ENCODE measurements around the gene UGT1A6.
"Not testable (repeated sequence)": the region's sequence is repeated elsewhere in the genome, so short reads cannot be mapped to it uniquely, and the experiment has no call there.

UGT1A6 gene

GRCh38 chr2:233750689-233751088 lies 58.0 kb downstream of the UGT1A6 start:
- H3K9me3 ChIP-seq (ENCODE audit: control insufficient read depth in 2 of 2, low read length in 2 of 2); H3K9ac ChIP-seq (ENCODE audit: low read length in 2 of 2); H3K4me1 ChIP-seq (ENCODE audit: control insufficient read depth, insufficient read depth, low read length); H3K4me3 ChIP-seq (ENCODE audit: low read length in 2 of 2); H3K27ac ChIP-seq (ENCODE audit: low read length); H3K27me3 ChIP-seq (ENCODE audit: control insufficient read depth in 1 of 2, insufficient read depth in 2 of 2, low read length in 2 of 2); H3K36me3 ChIP-seq (ENCODE audit: control insufficient read depth in 2 of 2, insufficient read depth in 2 of 2, low read length in 2 of 2): not testable (repeated sequence)

- not testable (repeated sequence) for H3K36me3 ChIP-seq (ENCODE audit: control insufficient read depth in 2 of 2, insufficient read depth in 2 of 2, low read length in 2 of 2); H3K4me3 ChIP-seq (ENCODE audit: low read length in 2 of 2); H3K27me3 ChIP-seq (ENCODE audit: control insufficient read depth in 1 of 2, insufficient read depth in 2 of 2, low read length in 2 of 2); H3K4me1 ChIP-seq (ENCODE audit: control insufficient read depth, insufficient read depth, low read length); H3K27ac ChIP-seq (ENCODE audit: low read length); H3K9ac ChIP-seq (ENCODE audit: low read length in 2 of 2); H3K9me3 ChIP-seq (ENCODE audit: control insufficient read depth in 2 of 2, low read length in 2 of 2)
Observed at GRCh38 chr2:233751212-233752009, 58.7 kb downstream of the UGT1A6 start.

GRCh38 chr2:233754872-233755611 lies 62.4 kb downstream of the UGT1A6 start:
- Histone ChIP-seq H3K9ac (ENCODE audit: low read length in 2 of 2) (no peak overlapping the region), H3K4me1 (ENCODE audit: control insufficient read depth, insufficient read depth, low read length) (no peaks in the 10 kb centered on the region)

GRCh38 chr2:233756429-233757081 lies 63.9 kb downstream of the UGT1A6 start:
- no peaks in the 10 kb centered on the region for H3K36me3 ChIP-seq (ENCODE audit: control insufficient read depth in 2 of 2, insufficient read depth in 2 of 2, low read length in 2 of 2)
- no peak overlapping the region for H3K9ac ChIP-seq (ENCODE audit: low read length in 2 of 2)
- H3K4me3 ChIP-seq (ENCODE audit: low read length in 2 of 2), result no peak overlapping the region
- H3K27ac ChIP-seq (ENCODE audit: low read length), result no peak overlapping the region
- no peaks in the 10 kb centered on the region for H3K9me3 ChIP-seq (ENCODE audit: control insufficient read depth in 2 of 2, low read length in 2 of 2)
- no peaks in the 10 kb centered on the region for H3K4me1 ChIP-seq (ENCODE audit: control insufficient read depth, insufficient read depth, low read length)
- no peaks in the 10 kb centered on the region for H3K27me3 ChIP-seq (ENCODE audit: control insufficient read depth in 1 of 2, insufficient read depth in 2 of 2, low read length in 2 of 2)

More at GRCh38 chr2:233754872-233755611, 62.4 kb downstream of the UGT1A6 start:
- Histone ChIP-seq H3K4me3 (ENCODE audit: low read length in 2 of 2) (no peak overlapping the region), H3K36me3 (ENCODE audit: control insufficient read depth in 2 of 2, insufficient read depth in 2 of 2, low read length in 2 of 2) (no peaks in the 10 kb centered on the region), H3K9me3 (ENCODE audit: control insufficient read depth in 2 of 2, low read length in 2 of 2) (no peaks in the 10 kb centered on the region), H3K27ac (ENCODE audit: low read length) (no peak overlapping the region), H3K27me3 (ENCODE audit: control insufficient read depth in 1 of 2, insufficient read depth in 2 of 2, low read length in 2 of 2) (no peaks in the 10 kb centered on the region)

DNA sequence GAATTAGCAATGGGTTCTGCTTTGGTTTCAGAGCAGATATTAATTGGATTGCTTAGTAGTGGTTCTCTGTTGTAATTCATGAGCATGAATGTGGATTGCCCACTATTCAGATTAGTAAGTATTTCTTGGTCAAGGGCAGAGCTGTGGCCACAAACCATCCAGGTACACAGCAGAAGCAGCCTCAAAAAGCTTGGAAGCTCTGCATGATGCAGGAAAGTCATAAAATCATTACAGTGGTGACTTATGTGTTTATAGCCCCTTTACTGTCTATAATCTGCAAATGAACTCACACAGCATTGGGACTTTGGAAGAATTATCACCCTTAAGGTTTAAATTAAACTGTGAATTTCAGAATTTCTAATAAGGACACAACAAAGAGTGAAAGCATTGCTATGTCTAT lies 65.5 kb downstream of the UGT1A6 start:
- H3K4me3 ChIP-seq (ENCODE audit: low read length in 2 of 2), result no peak overlapping the region
- no peak overlapping the region for H3K9ac ChIP-seq (ENCODE audit: low read length in 2 of 2)
- H3K27ac ChIP-seq (ENCODE audit: low read length), result no peak overlapping the region
- H3K9me3 ChIP-seq (ENCODE audit: control insufficient read depth in 2 of 2, low read length in 2 of 2), result no peaks in the 10 kb centered on the region
- H3K36me3 ChIP-seq (ENCODE audit: control insufficient read depth in 2 of 2, insufficient read depth in 2 of 2, low read length in 2 of 2), result no peaks in the 10 kb centered on the region
- H3K4me1 ChIP-seq (ENCODE audit: control insufficient read depth, insufficient read depth, low read length), result no peaks in the 10 kb centered on the region
- H3K27me3 ChIP-seq (ENCODE audit: control insufficient read depth in 1 of 2, insufficient read depth in 2 of 2, low read length in 2 of 2), result no peaks in the 10 kb centered on the region

DNA sequence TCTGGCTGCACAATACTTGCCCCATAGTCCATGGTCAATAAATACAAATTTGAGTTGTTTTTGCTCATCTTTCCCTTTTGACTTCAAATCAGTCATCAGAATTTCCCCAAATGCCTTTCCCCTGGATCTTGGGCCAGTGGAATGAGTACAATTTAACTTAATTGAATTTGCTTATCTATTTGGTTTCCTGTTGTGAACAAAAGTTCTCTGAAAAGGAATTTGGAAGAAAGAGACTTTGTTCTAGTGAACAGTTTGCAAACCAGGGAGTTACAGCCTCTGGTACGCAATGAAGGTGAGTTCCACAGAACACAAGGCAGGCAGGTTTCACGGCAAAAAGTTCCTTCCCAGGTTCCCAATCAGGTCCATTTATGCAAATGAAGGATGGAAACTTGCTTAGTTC lies 66.2 kb downstream of the UGT1A6 start:
- H3K9ac ChIP-seq (ENCODE audit: low read length in 2 of 2), result no peak overlapping the region
- H3K4me3 ChIP-seq (ENCODE audit: low read length in 2 of 2), result no peak overlapping the region
- no peaks in the 10 kb centered on the region for H3K36me3 ChIP-seq (ENCODE audit: control insufficient read depth in 2 of 2, insufficient read depth in 2 of 2, low read length in 2 of 2)
- no peak overlapping the region for H3K27ac ChIP-seq (ENCODE audit: low read length)
- H3K4me1 ChIP-seq (ENCODE audit: control insufficient read depth, insufficient read depth, low read length), result no peaks in the 10 kb centered on the region
- no peaks in the 10 kb centered on the region for H3K9me3 ChIP-seq (ENCODE audit: control insufficient read depth in 2 of 2, low read length in 2 of 2)
- H3K27me3 ChIP-seq (ENCODE audit: control insufficient read depth in 1 of 2, insufficient read depth in 2 of 2, low read length in 2 of 2), result no peaks in the 10 kb centered on the region

- Histone ChIP-seq H3K4me1 (ENCODE audit: control insufficient read depth, insufficient read depth, low read length) (no peaks in the 10 kb centered on the region), H3K36me3 (ENCODE audit: control insufficient read depth in 2 of 2, insufficient read depth in 2 of 2, low read length in 2 of 2) (no peaks in the 10 kb centered on the region), H3K27me3 (ENCODE audit: control insufficient read depth in 1 of 2, insufficient read depth in 2 of 2, low read length in 2 of 2) (no peaks in the 10 kb centered on the region), H3K27ac (ENCODE audit: low read length) (no peak within 1 kb of the TSS), H3K9ac (ENCODE audit: low read length in 2 of 2) (no peak within 1 kb of the TSS), H3K9me3 (ENCODE audit: control insufficient read depth in 2 of 2, low read length in 2 of 2) (no peaks in the 10 kb centered on the region), H3K4me3 (ENCODE audit: low read length in 2 of 2) (no peak within 1 kb of the TSS)
Observed at GRCh38 chr2:233760043-233760442, 67.4 kb downstream of the UGT1A6 start, which contains the start of gene UGT1A1. Gene UGT1A1 (plus strand): TSS chr2:233760270. CDS start chr2:233760288, 18 bp downstream.

DNA sequence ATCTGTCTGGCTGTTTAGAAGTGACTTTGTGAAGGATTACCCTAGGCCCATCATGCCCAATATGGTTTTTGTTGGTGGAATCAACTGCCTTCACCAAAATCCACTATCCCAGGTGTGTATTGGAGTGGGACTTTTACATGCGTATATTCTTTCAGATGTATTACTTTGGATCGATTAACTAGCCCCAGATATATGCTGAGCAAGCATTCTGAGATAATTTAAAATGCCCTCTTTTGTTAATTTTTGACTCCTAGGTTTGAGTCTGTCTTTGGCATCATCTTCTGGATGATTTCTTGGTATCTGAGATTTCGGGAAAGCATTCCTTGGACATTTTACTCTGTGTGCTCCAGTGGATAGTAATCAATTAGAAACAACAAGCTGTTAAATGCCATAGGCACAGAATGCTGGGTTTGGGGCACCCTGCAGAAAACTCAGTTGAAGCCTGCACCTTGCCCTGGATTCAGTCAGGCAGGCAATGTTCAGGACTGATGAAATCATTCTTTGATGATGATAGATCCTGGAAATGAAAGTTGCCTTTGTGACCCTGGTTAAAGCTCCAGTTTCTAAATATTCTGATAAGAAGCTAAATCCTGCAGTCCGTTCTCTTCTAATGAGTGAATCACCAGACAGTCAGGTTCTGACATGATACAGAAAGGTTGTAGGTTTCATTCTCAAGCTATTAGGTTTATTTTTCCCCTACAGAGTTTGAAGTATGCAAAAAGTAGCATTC lies 68.5 kb downstream of the UGT1A6 start:
- H3K27me3 ChIP-seq (ENCODE audit: control insufficient read depth in 1 of 2, insufficient read depth in 2 of 2, low read length in 2 of 2), result peaks cover 0 to 3% of the 10 kb centered on the region in 2 donors
- no peaks in the 10 kb centered on the region for H3K9me3 ChIP-seq (ENCODE audit: control insufficient read depth in 2 of 2, low read length in 2 of 2)
- H3K4me3 ChIP-seq (ENCODE audit: low read length in 2 of 2), result no peak overlapping the region
- no peak overlapping the region for H3K9ac ChIP-seq (ENCODE audit: low read length in 2 of 2)
- no peaks in the 10 kb centered on the region for H3K36me3 ChIP-seq (ENCODE audit: control insufficient read depth in 2 of 2, insufficient read depth in 2 of 2, low read length in 2 of 2)
- no peaks in the 10 kb centered on the region for H3K4me1 ChIP-seq (ENCODE audit: control insufficient read depth, insufficient read depth, low read length)
- H3K27ac ChIP-seq (ENCODE audit: low read length), result no peak overlapping the region

GRCh38 chr2:233764264-233764663 lies 71.6 kb downstream of the UGT1A6 start:
- no peaks in the 10 kb centered on the region for H3K4me1 ChIP-seq (ENCODE audit: control insufficient read depth, insufficient read depth, low read length)
- no peak overlapping the region for H3K27ac ChIP-seq (ENCODE audit: low read length)
- no peak overlapping the region for H3K9ac ChIP-seq (ENCODE audit: low read length in 2 of 2)
- H3K9me3 ChIP-seq (ENCODE audit: control insufficient read depth in 2 of 2, low read length in 2 of 2), result no peaks in the 10 kb centered on the region
- peaks cover 0 to 3% of the 10 kb centered on the region in 2 donors for H3K27me3 ChIP-seq (ENCODE audit: control insufficient read depth in 1 of 2, insufficient read depth in 2 of 2, low read length in 2 of 2)
- H3K4me3 ChIP-seq (ENCODE audit: low read length in 2 of 2), result no peak overlapping the region
- no peaks in the 10 kb centered on the region for H3K36me3 ChIP-seq (ENCODE audit: control insufficient read depth in 2 of 2, insufficient read depth in 2 of 2, low read length in 2 of 2)

- H3K4me3 ChIP-seq (ENCODE audit: low read length in 2 of 2), result no peak overlapping the region
- no peaks in the 10 kb centered on the region for H3K4me1 ChIP-seq (ENCODE audit: control insufficient read depth, insufficient read depth, low read length)
- H3K36me3 ChIP-seq (ENCODE audit: control insufficient read depth in 2 of 2, insufficient read depth in 2 of 2, low read length in 2 of 2), result no peaks in the 10 kb centered on the region
- no peak overlapping the region for H3K9ac ChIP-seq (ENCODE audit: low read length in 2 of 2)
- no peak overlapping the region for H3K27ac ChIP-seq (ENCODE audit: low read length)
- H3K9me3 ChIP-seq (ENCODE audit: control insufficient read depth in 2 of 2, low read length in 2 of 2), result no peaks in the 10 kb centered on the region
- peaks cover 0 to 4% of the 10 kb centered on the region in 2 donors for H3K27me3 ChIP-seq (ENCODE audit: control insufficient read depth in 1 of 2, insufficient read depth in 2 of 2, low read length in 2 of 2)
Observed at GRCh38 chr2:233764761-233765160, 72.1 kb downstream of the UGT1A6 start.

Data from stomach smooth muscle (tissue), 2 donors.